Upper lobe of left lung (tissue), 6 donors: ENCODE data around the gene CGB5. TPM values are rescaled to one million over a fixed set of nuclear protein-coding genes. Genes with fewer than 3 reads are reported as not detected.

ENCODE experiments used
- ATAC-seq, 2 donors: fragments of 200-7000 bp; cut with Tn5 transposase; one replicate each; pipeline ENCODE4 v1.9.1; 2022; ENCODE audit warnings: mild to moderate bottlenecking in 2 of 2, moderate library complexity in 2 of 2; ENCODE audit not compliant: low FRiP score in 2 of 2
- DNase-seq, 2 donors: peaks; one replicate each; pipeline ENCODE4 v3.0.0-alpha.2; 2019 to 2020
- H3K27ac ChIP-seq, 4 donors: fragments of 200-600 bp; sonication (generic); one replicate each; pipeline ENCODE4 v1.5.1; 2016 to 2019
- H3K27me3 ChIP-seq, 4 donors: fragments of 200-600 bp; sonication (generic); one replicate each; pipeline ENCODE4 v1.5.1; 2017 to 2019
- H3K36me3 ChIP-seq, 4 donors: fragments of 200-600 bp; sonication (generic); one replicate each; pipeline ENCODE4 v1.5.1; 2016 to 2019
- H3K4me1 ChIP-seq, 4 donors: fragments of 200-600 bp; sonication (generic); one replicate each; pipeline ENCODE4 v1.5.1; 2018 to 2019
- H3K4me3 ChIP-seq, 4 donors: fragments of 200-600 bp; sonication (generic); one replicate each; pipeline ENCODE4 v1.5.1; 2017 to 2019; ENCODE audit warnings: mild to moderate bottlenecking in 2 of 4, moderate library complexity in 1 of 4
- H3K9me3 ChIP-seq, 4 donors: fragments of 200-600 bp; sonication (generic); one replicate each; pipeline ENCODE4 v1.5.1; 2018 to 2019
- EP300 ChIP-seq, 4 donors: sonication (generic); formaldehyde crosslinking; IDR thresholded peaks; one replicate each; pipeline ENCODE4 v1.5.1; 2017; ENCODE audit warnings: antibody characterized with exemption in 4 of 4, control low read depth in 2 of 4
- POLR2A ChIP-seq, 4 donors: fragments of 450-650 bp; IDR thresholded peaks; one replicate each; pipeline ENCODE4 v1.5.1; 2016 to 2017; ENCODE audit warnings: antibody characterized with exemption in 4 of 4, mild to moderate bottlenecking in 2 of 4
- POLR2AphosphoS5 ChIP-seq, 2 donors: sonication (generic); formaldehyde crosslinking; IDR thresholded peaks; one replicate each; pipeline ENCODE4 v1.5.1; 2017; ENCODE audit warnings: antibody characterized with exemption in 2 of 2
- WGBS, 2 donors: methylation state at CpG; one replicate each; pipeline ENCODE4 v1.1.5; 2017 to 2018; 5-methylcytosine and 5-hydroxymethylcytosine counted together
- total RNA-seq, 6 donors: library from RNA; depleted of rRNA in 4 of 6; stranded (reverse); fragments of >200 nt in 4 of 6; gene quantifications; one replicate each; pipeline versions ENCODE4 v1.1.0 to v1.2.1, GENCODE V29; 2016 to 2021
- TF ChIP-seq, protein P1 (sequence below), 6 experiments: fragments of 450-650 bp in 4 of 6; fragments of 200-600 bp in 2 of 6; sonication (generic) in 2 of 6; IDR thresholded peaks; one replicate each; pipeline ENCODE4 v1.5.1; 2016 to 2019; ENCODE audit warnings: antibody characterized with exemption in 6 of 6
- donor health status: DM: no; HTN: no; CAD: no; lungs with moderate emphysema.
- donor health status: DM: no; HTN: yes; CAD: no; lungs with severe emphysema.

The CGB5 gene
- total RNA-seq, 6 donors from 2014 or later = not detected

DNA sequence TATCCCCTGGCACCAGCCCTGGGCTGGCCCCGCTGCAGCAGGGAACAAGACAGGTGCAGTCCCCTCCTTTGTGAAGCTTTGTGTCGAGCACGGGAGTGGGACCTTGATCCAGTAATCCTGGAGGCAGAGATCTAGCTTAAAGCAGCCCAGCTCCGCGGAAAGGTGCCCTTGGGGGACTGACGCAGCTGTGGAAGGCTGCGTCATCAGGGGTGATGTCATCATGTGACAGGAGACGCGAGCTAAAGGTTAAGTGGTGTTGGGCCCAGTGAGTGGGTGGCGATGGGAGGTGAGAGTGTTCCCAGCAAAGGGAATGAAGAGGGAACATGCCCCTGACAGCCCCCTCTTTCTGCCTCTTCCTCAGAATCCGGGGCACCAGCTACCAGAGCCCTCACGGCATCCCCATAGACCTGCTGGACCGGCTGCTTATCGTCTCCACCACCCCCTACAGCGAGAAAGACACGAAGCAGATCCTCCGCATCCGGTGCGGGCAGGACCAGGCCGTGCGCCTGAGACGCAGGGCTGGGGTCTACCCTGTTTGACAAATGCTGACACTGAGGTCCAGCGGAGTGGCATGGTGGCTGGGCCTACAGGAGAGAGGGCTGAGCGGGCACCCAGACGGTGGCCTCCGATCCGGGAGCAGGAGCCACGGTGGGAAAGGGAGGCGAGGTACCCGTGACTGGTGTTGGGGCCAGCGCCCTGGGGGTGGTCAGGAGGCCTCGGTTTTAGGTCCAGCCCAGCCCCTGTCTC, 29.4 kb upstream of the CGB5 start:
- Histone ChIP-seq H3K9me3 (no peaks in the 10 kb centered on the region), H3K36me3 (peaks cover 0 to 65% (median 35%) of the 10 kb centered on the region in 4 donors), H3K4me1 (peaks cover 11 to 21% (median 20%) of the 10 kb centered on the region in 4 donors), H3K4me3 (no peak overlapping the region), H3K27ac (no peak overlapping the region), H3K27me3 (no peaks in the 10 kb centered on the region)
- DNase-seq = peak in 1 of 2 donors; percentile 80
- 94 to 95% methylated on average over 25 to 32 of the region's 32 CpGs for WGBS, 2 donors
- ATAC-seq = no peak
- no peak for TF ChIP-seq POLR2A (IDR thresholded peaks at IDR 0.05)
- no peak for TF ChIP-seq EP300 (IDR thresholded peaks at IDR 0.05)
- TF ChIP-seq, protein P1, sequence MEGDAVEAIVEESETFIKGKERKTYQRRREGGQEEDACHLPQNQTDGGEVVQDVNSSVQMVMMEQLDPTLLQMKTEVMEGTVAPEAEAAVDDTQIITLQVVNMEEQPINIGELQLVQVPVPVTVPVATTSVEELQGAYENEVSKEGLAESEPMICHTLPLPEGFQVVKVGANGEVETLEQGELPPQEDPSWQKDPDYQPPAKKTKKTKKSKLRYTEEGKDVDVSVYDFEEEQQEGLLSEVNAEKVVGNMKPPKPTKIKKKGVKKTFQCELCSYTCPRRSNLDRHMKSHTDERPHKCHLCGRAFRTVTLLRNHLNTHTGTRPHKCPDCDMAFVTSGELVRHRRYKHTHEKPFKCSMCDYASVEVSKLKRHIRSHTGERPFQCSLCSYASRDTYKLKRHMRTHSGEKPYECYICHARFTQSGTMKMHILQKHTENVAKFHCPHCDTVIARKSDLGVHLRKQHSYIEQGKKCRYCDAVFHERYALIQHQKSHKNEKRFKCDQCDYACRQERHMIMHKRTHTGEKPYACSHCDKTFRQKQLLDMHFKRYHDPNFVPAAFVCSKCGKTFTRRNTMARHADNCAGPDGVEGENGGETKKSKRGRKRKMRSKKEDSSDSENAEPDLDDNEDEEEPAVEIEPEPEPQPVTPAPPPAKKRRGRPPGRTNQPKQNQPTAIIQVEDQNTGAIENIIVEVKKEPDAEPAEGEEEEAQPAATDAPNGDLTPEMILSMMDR (IDR thresholded peaks at IDR 0.05) = no peak
- no peak for TF ChIP-seq POLR2AphosphoS5 (IDR thresholded peaks at IDR 0.05)

DNA sequence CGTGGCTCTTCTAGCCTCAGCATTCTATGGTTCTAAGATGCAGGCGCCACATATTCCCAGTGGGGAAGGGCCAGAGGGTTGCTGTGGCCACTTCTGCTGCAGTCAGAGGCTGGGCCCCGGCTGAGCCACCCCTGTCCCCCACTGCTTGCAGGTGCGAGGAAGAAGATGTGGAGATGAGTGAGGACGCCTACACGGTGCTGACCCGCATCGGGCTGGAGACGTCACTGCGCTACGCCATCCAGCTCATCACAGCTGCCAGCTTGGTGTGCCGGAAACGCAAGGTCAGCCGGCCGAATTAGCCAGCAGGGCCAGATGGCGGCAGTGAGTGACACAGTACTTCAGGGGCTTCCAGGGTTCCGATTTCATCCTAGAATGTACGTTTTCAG, 28.8 kb upstream of the CGB5 start:
- TF ChIP-seq, protein P1 (IDR thresholded peaks at IDR 0.05) = no peak
- TF ChIP-seq EP300 (IDR thresholded peaks at IDR 0.05) (no peak), POLR2A (IDR thresholded peaks at IDR 0.05) (no peak), POLR2AphosphoS5 (IDR thresholded peaks at IDR 0.05) (no peak)
- Histone ChIP-seq H3K4me3 (no peak overlapping the region), H3K4me1 (peaks cover 15 to 27% (median 24%) of the 10 kb centered on the region in 4 donors), H3K9me3 (no peaks in the 10 kb centered on the region), H3K36me3 (peaks cover 0 to 59% (median 30%) of the 10 kb centered on the region in 4 donors), H3K27me3 (no peaks in the 10 kb centered on the region), H3K27ac (no peak overlapping the region)
- peak in 1 of 2 donors; percentile 63 for DNase-seq
- no peak for ATAC-seq
- 96 to 98% methylated on average over 6 to 18 of the region's 18 CpGs for WGBS, 2 donors

DNA sequence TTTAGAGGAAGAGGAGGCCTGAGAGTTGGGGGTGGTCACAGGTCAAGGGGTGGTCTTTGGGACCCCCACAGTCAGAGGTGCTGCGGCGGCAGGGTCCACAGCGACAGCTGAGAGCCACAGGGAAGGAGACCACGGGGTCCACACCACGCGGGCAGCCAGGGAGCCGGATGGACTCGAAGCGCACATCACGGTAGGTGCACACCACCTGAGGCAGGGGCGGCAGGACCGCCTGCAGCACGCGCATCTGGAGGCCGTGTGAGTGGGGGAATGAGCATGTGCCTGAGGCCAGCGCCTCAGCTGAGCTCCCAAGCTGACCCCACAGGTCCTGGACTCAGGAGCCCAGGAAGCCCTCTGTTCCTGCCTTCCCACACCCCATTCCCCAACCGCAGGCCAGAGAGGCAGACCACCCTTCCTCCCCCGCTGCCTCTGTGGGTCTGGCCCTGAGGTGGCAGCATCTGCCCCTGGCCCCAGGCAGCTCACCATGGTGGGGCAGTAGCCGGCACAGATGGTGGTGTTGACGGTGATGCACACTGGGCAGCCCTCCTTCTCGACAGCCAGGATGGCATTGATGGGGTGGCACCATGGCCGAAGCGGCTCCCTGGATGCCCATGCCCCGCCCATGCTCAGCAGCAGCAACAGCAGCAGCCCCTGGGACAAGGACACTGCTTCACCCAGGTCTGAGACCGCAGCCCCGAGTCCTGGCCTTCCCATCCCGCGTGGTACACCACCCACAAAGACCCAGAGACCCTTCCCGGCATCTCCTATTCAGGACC, 27.4 kb upstream of the CGB5 start:
- ATAC-seq (no peak), DNase-seq (peak in 1 of 2 donors; percentile 83)
- Histone ChIP-seq H3K36me3 (peaks cover 0 to 45% (median 19%) of the 10 kb centered on the region in 4 donors), H3K4me3 (no peak overlapping the region), H3K9me3 (no peaks in the 10 kb centered on the region), H3K27me3 (no peaks in the 10 kb centered on the region), H3K27ac (no peak overlapping the region), H3K4me1 (peaks cover 15 to 27% (median 24%) of the 10 kb centered on the region in 4 donors)
- WGBS, 2 donors = 90% methylated on average over 16 to 20 of the region's 29 CpGs
- TF ChIP-seq POLR2A (IDR thresholded peaks at IDR 0.05) (no peak), EP300 (IDR thresholded peaks at IDR 0.05) (no peak)

DNA sequence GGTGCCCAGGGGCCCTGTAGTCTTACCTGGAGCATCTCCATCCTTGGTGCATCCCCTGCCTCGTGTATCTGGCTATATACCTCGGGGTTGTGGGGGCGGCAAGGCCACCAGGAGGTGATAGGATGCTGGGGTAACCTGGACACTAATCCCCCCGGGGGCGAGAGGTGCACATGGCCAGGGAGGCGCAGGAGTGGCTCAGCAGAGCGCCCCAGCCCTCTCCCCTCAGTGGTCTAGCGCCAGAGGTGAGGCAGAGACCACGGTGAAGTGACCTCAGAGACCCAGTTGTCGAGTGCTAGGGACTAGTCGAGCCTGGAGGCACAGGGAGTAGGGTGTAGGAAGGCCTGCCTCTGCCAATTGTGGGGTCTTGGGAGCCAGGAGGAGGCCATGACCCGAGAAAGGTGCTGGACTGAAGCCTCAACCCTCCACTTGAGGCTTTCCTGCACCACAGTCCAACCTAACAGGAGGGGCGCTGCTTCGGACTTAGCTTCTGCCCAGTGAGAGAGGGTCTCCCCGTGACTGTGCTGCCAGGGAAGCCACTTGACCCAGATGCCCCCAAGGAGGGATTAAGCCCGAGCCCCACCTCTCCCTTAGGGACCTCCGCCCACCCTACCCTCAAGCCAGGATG, 26.5 kb upstream of the CGB5 start, which contains the start of gene LHB:
Gene LHB (minus strand): TSS at position 51 of the 625 bp plus-strand sequence. CDS start 10 bp downstream, at position 41.
- TF ChIP-seq EP300 (IDR thresholded peaks at IDR 0.05) (no peak), POLR2AphosphoS5 (IDR thresholded peaks at IDR 0.05) (no peak), POLR2A (IDR thresholded peaks at IDR 0.05) (no peak)
- TF ChIP-seq, protein P1 (IDR thresholded peaks at IDR 0.05) = no peak
- H3K9me3 ChIP-seq = no peaks in the 10 kb centered on the region
- 85 to 86% methylated on average over 12 to 15 of the region's 17 CpGs for WGBS, 2 donors
- H3K27me3 ChIP-seq = no peaks in the 10 kb centered on the region
- peaks cover 0 to 36% (median 14%) of the 10 kb centered on the region in 4 donors for H3K36me3 ChIP-seq
- peak within 1 kb of the TSS in 3 of 4 donors; percentile 46 to 60 (median 51) for H3K4me3 ChIP-seq
- DNase-seq (peak in 1 of 2 donors; percentile 46), ATAC-seq (no peak)
- peak within 1 kb of the TSS in 2 of 4 donors; percentile 11 to 37 for H3K27ac ChIP-seq
- peaks cover 15 to 27% (median 24%) of the 10 kb centered on the region in 4 donors for H3K4me1 ChIP-seq
